NCI-H2171 treated with DMSO at 0.1 percent for 48 hours (cell line): ENCODE data around the gene JMJD1C.
A peak's percentile ranks its signal among the peaks of the same experiment; 100 is the strongest.

Source experiments
- DNase-seq: peaks from one replicate; lab custom pipeline; 2025; lab: John Stamatoyannopoulos, UW

The JMJD1C gene

DNA sequence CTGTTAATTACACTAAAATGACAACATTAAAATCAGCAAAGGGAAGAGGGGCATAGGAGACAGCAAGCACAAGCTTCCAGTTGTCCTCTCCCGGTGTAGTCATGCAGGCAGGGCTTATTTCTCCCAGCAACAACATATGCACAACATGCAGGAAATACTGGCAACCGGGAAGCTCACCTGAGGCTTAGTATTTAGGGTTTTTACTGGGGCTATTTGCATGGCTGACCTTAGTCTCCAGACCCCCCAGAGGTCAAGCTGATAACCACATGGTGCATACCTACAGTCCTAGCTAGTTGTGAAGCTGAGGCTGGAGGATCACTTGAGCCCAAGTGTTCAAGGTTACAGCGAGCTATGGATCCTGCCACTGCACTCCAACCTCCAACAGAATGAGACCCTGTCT, 12.8 kb upstream of the JMJD1C start:
- DNase-seq: no peak

DNA sequence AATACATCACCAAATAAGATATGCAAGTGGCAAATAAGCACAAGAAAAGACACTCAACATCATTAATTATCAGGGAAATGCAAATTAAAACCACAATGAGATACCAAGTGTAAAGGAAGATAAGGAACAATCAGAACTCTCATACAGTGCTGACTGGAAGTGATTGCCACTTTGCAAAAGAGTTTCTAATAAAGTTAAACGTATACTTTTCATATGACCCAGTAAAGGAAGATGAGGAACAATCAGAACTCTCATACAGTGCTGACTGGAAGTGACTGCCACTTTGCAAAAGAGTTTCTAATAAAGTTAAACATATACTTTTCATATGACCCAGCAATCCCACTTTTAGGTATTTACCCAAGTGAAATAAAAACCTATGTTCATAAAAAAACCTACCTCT, 12.2 kb upstream of the JMJD1C start:
- DNase-seq: no peak

DNA sequence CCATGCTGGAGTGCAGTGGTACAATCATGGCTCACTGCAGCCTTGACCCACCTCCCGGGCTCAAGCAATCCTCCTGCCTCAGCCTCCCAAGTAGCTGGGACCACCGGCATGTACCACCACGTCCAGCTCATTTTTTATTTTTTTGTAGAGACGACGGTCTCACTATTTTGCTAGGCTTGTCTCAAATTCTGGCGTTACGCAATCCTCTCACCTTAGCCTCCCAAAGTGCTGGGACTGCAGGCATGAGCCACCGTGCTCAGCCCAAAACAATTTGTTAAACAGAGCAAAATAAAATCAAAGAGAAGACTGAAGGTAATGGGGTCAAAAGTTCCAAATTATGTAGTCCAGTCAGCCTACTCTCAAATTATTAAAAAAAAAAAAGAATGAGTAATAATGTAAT, 8.7 kb upstream of the JMJD1C start:
- DNase-seq: no peak

DNA sequence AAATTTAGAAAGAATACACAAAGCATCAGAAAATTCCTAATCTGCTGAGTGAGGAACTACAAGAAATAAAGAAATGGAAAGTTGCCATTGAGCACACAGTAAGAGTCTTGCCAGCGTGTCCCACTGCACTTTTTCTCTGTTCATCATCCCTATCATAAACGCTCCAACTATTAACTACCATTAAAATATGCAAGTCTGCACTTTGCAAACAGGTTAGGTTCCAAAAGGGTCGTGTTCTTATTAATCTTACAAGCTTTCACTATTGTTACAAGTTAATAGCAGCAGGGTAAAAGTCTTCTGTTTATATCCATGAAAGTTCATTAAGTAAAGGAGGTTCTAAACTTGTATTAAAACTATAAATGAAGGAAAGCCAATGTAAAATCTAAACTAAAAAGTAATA, 5.2 kb upstream of the JMJD1C start:
- no peak for DNase-seq

DNA sequence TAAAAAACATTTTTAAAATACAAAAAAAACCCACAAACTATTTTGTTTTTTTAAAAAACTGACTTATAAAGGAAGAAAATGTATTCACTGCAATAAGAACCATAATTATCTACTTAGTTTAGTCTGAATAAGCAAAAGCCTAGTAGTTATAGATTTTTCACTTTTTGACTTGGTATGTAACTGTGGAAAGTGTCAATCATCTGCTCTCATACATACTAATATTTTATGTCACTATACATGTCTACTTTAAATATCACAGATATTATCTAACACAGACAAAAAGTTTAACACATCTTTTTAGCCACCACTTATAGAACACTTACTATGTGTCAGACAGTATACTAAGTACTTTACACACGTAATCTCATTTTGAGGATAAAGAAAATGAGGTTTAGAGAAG, 3.2 kb upstream of the JMJD1C start:
- no peak for DNase-seq

DNA sequence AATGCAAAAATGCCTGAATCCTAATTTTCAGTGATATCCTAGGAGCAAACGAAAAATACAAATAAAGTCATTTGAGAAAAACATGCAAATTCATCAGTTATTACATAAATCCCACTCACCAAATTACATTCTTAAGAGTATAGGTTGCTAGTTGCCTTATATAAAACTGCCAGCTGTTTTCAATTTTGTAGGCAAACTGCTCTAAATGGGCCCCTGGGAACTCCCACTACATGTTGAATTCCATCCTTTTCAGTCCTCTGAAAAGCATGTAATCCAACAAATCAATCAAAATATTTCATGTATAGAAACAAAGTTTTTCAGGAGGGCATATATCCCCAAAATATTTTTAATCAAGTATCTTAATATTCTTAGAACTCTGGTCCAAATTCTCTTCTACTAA, 2.1 kb upstream of the JMJD1C start:
- no peak for DNase-seq

DNA sequence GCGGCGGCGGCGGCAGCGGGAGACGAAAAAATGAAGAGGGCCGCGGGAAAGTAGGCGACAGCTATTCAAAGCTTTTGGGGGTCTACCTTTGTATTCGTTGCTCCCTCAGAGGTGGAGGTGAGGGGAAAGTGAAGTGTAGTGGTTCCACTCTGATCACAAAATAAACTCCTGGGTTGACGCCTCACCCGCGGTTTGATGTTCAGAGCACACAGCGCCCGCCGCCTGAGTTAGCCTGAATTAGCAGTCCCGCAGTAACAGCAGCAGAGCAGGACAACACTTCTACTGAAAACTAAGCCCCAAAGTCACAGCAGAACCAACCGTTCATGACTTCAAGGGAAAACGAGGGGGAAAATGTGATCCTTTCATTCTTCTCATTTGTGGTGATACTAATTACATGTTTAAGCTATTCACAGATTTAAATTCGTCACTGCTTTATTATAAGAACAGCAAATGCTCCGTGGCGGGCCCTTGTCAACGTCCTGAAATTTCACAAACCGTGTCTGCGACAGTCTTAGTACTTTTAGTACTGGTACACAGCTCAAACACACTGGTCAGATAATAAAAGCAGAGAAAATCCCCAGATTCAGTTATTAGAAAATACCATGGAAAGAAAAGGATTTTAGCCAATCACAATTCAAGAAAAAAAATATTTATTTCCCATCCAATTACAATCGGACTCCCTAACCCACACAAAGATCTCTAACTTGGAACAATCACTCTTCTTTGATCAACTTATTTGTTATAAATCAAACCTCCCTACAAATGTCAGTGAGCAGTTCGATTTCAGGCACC, 563 bp upstream of the JMJD1C start:
- DNase-seq: peak; percentile 43

DNA sequence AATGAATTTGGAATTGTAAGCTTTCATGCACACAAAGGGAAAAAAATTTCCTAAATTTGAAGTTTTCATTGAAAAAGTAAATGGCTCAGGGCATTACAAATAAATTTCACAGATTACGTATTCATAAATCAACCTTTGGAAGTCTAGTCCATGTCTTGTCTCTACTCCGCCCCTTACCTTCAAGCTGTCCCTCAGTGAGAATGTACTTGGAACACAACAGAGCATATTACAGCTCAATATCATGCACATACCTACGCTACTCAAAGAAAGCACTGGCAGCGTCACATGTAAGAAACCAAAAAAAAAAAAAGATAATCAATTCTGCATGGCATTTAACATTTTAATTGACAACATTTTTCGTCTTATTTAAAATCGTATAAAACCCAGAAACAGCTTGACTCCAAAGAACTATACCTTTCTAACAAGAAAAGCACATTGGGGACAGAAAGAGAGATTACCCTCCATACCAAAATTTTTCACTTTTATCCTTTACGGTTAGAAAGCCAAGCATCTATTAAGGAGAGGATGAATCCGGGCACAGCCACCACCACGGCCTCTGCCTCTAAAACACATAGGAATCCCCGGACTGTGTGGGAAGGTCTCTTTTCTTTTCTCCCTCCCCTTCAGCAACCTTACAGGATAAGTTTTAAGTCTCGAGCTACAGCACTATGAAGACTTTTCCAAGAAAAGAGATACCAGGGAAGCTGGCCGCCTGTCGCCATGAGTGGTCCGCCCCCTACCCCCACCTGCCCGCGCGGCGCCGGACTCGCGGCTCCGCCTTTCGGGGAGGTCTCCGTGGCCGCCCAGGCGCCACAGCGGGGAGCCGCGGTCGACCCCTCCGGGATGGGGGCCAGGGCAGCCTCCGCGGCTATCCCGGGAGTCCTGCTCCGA, 1.1 kb downstream of the JMJD1C start:
- DNase-seq: peak; percentile 36

DNA sequence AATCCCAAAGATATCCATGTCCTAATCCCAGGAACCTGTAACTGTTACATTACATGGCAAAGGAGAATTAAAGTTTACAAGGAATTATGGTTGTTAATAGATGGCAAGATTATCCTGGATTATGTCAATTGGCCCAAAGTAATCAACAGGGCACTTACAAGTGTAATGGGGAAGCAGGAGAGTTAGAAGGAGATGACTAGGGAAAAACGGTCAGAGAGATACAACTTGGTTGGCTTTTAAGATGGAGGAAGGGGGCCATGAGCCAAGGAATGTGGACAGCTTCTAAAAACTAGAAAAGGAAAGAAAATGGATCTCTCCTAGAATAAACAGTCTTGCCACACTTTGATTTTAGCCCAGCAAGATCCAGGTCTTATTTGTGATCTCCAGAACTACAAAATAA, 3.3 kb downstream of the JMJD1C start:
- no peak for DNase-seq

DNA sequence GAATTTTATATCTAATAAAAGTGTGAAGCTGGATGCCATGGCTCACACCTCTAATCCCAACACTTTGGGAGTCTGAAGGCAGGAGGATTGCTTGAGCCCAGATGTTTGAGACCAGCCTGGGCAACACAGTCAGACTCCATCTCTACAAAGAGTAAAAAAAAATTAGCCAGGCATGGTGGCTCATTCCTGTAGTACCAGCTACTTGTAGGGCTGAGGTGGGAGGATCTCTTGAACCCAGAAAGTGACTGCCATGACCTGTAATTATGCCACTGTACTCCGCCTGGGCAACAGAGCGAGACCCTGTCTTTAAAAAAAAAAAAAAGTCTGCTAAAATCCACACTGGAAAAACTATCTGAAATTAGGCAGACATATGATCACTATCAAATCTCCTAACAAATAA, 7.6 kb downstream of the JMJD1C start:
- no peak for DNase-seq

DNA sequence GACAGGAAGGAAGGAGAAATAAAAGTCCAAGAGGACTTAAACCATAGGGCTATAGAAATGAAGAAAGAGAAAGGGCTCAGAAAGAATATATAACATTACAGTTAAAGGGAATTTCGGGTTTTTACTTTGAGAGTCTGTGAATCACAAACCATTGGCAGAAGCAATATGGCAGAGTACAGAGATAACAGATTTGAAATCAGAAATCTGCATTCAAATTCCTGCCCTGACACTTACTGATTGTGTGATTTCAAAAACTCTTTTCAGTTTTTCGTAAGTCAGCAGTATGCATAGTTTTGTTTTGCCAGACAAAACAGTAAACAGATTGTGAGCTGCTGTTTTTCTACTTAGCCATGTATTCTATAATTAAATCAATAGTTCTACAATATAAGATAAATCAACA, 8.2 kb downstream of the JMJD1C start:
- DNase-seq: no peak

DNA sequence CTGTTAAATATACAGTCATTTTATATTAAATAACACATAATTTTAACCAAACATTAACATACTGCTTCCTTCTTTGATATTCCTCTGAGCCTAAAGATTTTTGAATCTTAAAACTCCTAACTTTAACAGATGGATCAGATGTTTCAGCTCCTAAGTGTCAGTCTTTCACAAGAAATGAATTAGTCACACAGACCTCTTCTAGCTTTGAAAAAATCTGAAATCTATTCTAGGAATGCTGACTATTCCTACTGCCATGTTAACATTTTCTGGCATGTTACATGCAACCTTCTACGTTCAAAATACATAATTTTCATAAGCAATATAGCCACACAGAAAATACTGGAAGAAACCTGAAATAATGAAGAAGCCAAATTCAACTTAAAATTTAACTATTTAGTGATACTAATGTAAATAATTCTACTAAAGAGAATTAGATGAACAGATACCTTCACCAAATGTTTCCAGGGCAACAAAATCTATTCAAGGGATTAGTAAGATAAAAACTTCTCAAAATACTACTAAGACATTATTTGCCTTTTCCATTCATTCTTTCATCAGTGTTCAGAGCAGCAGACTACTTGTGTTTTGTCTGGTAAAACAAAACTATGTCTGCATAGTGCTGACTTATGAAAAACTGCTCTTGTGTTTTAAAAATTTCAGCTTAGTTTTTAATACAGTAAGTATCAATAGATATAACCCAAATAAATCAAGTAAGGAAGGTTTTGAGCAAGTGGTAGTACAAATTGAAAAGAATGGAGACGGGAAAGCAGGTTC, 9.2 kb downstream of the JMJD1C start:
- no peak for DNase-seq

DNA sequence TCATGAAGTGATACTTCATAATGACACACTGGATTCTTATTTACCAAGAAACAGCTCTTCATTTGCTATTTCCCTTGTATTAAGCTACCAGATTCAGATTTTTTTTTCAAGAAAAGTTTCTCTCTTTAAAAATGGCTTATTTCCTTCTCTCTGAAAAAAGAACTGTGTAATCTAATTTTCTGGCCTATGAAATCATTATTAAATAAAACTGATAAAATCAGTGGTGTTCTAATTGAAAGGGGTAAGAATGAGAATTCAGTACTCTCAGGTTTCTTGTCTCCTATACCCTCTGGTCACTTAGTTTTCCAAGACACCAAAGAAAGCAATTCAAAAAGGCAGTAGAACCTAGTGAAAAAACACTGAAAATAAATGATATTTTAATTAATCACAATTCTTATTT, 10.3 kb downstream of the JMJD1C start:
- no peak for DNase-seq

DNA sequence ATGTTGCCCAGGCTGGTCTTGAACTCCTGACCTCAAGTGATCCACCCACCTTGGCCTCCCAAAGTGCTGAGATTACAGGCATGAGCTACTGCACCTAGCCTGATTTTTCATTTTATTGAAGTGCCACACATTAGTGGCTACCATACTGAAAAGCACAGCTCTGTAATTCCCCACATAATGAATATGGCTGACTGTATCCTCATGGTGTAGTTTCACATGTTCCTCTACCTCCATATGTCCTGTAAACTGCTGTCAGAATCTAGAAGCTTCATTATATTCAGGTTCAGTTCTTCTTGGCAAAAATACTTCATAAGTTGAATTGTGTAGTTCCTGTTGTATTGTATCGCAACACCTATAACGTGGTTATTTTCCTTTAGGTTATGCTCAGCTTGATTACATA, 11.1 kb downstream of the JMJD1C start:
- DNase-seq: no peak

DNA sequence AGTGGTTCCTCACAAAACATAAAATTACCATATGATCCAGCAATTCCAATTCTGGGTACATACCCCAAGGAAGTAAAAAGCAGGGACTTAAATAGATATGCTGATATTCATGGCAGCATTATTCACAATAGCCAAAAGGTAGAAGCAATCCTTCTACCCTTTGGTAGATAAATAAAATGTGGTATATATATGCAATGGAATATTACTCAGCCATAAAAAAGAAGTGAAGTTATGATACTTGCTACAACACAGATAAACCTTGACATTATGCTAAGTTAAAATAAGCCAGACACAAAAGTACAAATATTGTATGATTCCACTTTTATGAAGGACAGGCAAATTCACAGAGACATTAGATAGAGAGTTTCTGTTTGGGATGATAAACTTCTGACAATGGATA, 13.3 kb downstream of the JMJD1C start:
- DNase-seq: no peak

DNA sequence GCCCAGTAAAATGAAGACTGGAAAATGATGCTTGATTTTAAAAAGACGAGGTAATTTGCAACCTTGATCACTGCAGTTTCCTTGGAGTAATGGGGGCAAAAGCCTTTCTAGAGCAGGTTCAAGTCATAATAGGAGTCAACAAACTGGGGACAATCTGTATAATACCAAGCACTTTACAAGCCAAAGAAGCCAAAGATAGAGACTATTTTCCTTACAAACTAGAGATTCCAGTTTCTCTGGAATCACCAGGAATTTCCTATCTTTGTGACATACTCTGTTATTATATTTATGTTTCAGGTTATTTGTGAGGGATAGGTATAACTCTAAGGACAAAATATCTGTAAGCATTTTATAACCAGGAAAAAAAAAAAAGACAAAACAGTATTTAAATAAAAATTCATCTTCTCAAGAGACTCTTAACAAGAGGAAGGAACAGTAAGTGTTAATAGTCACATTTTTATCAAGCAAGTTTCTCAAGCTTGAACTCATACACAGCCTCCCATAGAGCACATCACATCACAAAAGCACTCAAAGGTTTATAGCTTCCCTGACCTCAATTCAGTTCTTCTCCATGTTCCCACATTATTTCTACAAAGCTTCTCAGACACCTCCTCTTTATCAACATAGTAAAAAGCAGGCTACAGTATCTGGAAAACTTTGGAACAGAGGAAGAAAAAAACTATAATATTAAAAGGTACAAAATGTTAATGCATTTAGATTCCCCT, 18.9 kb downstream of the JMJD1C start:
- no peak for DNase-seq

DNA sequence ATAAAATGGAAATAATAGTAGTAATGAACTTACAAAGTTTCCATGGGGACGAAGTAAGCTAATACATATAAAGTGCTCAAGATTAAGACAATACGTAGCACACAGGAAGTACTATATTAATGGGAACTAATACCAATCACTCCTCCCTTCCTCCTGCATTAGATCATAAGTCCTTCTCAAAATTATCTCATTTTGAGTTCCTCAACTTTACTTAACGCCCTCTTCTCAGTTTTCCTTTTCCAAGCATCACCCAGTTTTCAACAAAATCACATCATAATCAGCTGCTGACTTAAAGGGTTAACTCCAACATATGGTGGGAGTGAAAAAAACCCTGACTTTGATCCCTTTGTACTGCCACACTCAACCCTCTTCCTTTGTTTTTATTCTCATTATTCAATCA, 24.4 kb downstream of the JMJD1C start:
- DNase-seq: no peak

DNA sequence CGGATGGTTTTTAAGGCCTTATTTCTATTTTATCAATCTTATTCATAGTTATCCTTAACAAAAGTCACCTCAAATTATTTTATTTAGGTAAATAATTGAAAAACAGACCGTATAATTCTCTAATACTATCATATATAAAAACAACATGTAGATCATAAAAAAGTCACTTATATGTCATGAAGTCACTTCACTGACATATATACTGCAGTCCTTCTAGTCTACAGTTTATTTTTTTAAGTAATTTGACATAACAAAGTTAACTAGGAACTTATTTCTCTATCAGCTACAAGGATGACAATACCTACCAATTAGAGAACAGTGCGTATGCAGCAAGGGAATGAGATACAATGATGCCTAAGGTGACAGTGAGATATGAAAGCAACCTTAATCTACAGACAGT, 26.2 kb downstream of the JMJD1C start:
- DNase-seq: no peak

DNA sequence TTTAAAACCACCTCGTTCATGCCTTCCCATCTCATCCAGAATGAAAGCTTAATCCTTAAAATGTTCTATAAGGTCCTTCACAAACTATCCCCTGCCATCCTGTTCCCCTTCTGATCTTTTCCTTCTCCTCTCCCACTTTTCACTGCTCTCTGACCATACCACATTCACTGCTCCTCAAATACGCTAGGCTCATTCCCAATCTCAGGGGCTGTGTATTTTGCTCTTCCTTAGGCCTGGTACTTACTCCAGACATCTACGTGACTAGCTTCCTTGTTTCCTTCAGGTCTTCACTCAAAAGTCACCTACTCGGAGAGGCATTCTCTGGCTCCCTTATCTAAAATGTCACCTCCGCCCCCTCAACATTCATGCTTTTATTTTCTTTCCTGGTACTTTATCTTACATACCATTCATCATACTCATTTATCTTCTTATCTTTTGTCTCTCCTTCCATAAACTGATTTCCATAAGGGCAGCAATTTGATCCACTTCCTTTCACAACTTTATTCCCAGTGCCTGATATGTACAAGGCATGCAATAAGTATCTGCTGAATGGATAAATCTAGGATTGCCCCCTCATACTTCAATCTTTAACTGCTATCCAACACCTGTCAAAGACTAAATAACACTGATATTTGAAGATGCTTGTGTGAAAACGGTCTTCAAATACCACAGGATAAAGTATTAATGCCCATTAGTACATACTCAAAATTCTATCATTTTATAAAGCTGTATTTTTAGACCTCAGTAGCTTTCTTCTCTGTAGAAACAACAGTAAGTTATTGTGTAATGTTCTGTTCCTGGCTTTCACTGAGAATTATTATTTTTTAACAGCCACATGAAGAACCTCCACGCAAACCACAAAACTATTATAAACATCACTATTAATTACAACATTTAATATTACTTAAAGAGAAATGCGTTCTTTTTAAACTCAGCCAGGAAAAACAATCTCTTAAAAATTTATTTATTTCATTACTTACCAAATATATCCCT, 27.0 kb downstream of the JMJD1C start:
- DNase-seq: no peak

DNA sequence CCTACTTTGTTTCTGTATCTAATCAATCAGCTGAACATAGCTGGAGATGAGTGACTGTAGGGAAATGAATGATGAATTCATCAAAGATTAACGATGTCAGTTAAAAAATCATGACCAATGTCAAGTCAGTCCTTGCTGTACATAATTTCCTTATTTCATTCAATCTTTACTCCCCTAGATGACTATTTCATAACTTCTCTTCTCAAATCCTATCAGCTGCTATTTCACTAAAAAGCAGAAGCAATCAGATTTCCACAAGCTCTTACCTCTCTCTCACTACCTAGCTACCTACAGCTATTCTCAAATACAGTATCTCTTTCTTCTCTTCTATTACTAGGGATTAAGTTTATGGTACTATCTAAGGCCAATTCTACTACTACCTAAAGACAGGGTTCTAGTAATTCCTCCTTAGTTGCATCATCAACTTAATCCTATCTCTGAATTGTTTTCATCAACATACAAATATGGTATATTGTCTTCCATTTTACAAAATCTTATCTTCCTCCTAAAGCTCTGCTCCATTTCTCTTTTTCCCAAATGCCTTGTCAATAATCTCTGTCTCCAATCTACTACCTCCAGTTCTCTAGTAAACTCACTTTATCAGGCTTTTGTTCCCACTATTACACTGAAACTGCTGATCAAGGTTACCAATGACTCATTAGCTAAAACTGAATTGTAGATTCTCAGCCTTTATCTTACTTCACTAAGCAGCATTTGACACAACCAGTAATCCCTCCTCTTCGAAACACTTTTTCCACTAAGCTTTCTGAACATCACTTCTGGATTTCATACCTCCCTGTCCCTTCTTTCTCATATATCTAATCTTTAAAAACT, 28.4 kb downstream of the JMJD1C start:
- no peak for DNase-seq
